Subcutaneous abdominal adipose tissue (tissue), 5 donors: ENCODE results near the gene SERTAD2.

Experiments
- H3K27ac ChIP-seq: one replicate; pipeline ENCODE4 v1.7.0; 2013; ENCODE audit warnings: low read depth, mild to moderate bottlenecking, inconsistent platforms, low read length, moderate library complexity
- H3K27me3 ChIP-seq, 5 donors: one replicate each; pipeline ENCODE4 v1.7.0; 2013; ENCODE audit warnings: low read length in 5 of 5, inconsistent platforms in 1 of 5; ENCODE audit not compliant: control insufficient read depth in 5 of 5, insufficient read depth in 4 of 5
- H3K36me3 ChIP-seq, 5 donors: one replicate each; pipeline ENCODE4 v1.7.0; 2013; ENCODE audit warnings: low read length in 5 of 5; ENCODE audit not compliant: control insufficient read depth in 5 of 5, insufficient read depth in 5 of 5
- H3K4me1 ChIP-seq, 5 donors: one replicate each; pipeline ENCODE4 v1.7.0; 2013; ENCODE audit warnings: low read length in 5 of 5, mild to moderate bottlenecking in 3 of 5, moderate library complexity in 1 of 5; ENCODE audit not compliant: control insufficient read depth in 5 of 5, insufficient read depth in 5 of 5
- H3K4me3 ChIP-seq, 5 donors: one replicate each; pipeline ENCODE4 v1.7.0; 2013; ENCODE audit warnings: low read length in 5 of 5, low read depth in 1 of 5
- H3K9ac ChIP-seq, 5 donors: one replicate each; pipeline ENCODE4 v1.7.0; 2013; ENCODE audit warnings: low read length in 5 of 5, mild to moderate bottlenecking in 4 of 5, moderate library complexity in 3 of 5
- H3K9me3 ChIP-seq, 5 donors: one replicate each; pipeline ENCODE4 v1.7.0; 2013; ENCODE audit warnings: low read length in 5 of 5; ENCODE audit not compliant: control insufficient read depth in 5 of 5
- donor health status: healthy.
- donor health status: healthy.
- donor health status: healthy.
- donor health status: healthy.
- donor health status: healthy.

SERTAD2 gene

DNA sequence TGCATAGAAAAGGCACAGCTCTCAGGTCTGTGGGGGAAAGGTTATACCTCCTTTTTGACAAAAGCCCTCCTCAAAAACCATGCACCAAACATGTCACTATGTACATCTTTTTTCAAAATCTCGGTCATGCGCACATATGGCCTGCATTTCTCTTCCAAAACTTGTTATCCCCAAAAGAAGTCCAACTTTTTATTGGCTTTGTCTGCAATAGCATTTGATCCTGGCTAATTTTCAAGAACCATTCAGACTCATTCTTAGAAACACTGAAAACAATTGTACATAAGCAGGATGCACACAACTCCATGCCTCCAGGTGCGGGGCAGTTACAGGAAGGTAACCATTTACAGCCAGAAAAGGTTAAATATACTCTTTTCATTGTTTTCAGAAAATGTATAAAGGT, 21.9 kb downstream of the SERTAD2 start:
- Histone ChIP-seq H3K4me3 (no peak overlapping the region), H3K36me3 (peaks cover 10 to 41% (median 30%) of the 10 kb centered on the region in 5 donors), H3K9me3 (no peaks in the 10 kb centered on the region), H3K9ac (no peak overlapping the region), H3K4me1 (peaks cover 4 to 50% (median 34%) of the 10 kb centered on the region in 5 donors), H3K27ac (no peak overlapping the region), H3K27me3 (no peaks in the 10 kb centered on the region)

- Histone ChIP-seq H3K9me3 (no peaks in the 10 kb centered on the region), H3K4me1 (peaks cover 4 to 43% (median 24%) of the 10 kb centered on the region in 5 donors), H3K27ac (no peak overlapping the region), H3K4me3 (no peak overlapping the region), H3K36me3 (peaks cover 10 to 32% (median 24%) of the 10 kb centered on the region in 5 donors), H3K27me3 (no peaks in the 10 kb centered on the region), H3K9ac (no peak overlapping the region)
Observed at GRCh38 chr2:64630752-64631151, 23.0 kb downstream of the SERTAD2 start.

DNA sequence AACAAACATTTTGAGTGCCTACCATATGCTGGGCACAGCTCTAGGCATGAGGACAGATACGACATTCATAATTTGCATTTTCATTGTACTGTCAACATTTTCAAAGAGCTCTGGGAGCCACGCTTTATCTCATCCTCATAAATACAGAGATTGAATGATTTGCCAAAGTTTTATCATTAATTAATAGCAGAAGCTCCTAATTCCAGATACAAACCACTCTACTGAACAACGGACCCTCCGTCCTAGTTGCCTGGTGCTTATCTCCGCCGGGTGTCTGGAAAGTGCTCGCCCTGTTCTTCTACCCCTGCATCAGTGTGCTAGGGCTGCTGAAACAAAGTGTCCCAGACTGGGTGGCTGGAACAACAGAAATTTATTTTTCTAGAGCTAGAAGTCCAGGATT, 23.8 kb downstream of the SERTAD2 start:
- Histone ChIP-seq H3K9me3 (no peaks in the 10 kb centered on the region), H3K27me3 (no peaks in the 10 kb centered on the region), H3K4me1 (peaks cover 4 to 38% (median 22%) of the 10 kb centered on the region in 5 donors), H3K9ac (no peak overlapping the region), H3K4me3 (no peak overlapping the region), H3K36me3 (peaks cover 4 to 26% (median 17%) of the 10 kb centered on the region in 5 donors), H3K27ac (no peak overlapping the region)

GRCh38 chr2:64629329-64629781, 24.4 kb downstream of the SERTAD2 start:
- Histone ChIP-seq H3K27ac (no peak overlapping the region), H3K9ac (no peak overlapping the region), H3K4me1 (peaks cover 4 to 33% (median 16%) of the 10 kb centered on the region in 5 donors), H3K4me3 (no peak overlapping the region), H3K36me3 (peaks cover 4 to 21% (median 13%) of the 10 kb centered on the region in 5 donors), H3K9me3 (no peaks in the 10 kb centered on the region), H3K27me3 (no peaks in the 10 kb centered on the region)

DNA sequence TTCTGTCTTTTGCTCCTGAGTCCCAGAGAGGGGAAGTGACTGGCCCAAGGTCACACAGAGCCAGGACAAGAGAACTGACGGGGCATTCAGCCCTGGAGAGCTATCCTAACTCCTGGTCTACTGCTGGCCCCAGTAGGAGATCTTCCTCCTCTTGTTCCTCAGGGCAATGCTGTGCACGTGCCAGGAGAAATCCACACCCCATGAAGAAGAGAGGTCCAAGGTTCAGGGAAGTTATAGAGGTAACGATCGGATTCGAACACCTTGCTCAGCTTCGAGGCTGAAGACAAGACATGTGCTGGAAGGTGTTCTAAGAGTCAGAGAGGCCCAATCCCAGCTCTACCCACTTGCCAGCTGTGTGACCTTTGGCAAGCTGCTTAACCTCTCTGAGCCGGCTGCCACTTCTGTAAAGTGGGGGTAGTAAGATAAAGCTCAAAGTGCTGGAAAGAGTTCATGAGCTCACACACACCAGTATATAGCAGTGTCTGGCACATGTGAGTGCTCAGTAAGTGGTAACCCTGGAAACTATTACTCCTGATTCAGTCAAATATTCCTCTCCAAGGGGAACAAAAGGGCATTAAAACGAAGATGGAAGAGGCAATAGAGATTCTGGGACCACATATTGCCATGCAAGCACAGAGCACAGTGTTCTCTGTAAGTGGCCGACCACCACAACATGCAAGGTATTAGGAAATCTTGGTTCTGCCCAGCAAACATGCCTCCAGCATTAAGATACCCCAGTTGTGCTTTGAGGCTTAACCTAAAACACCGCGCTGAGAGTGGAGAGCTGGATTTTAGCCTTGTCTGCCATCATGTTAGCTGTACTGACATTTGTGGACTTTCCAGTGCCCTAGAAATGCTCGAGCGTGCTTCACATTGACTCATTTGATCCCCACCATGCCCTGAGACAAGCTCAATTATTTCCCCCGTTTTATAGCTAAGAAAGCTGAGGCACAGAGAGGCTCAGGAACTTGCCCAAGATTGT, 25.6 kb downstream of the SERTAD2 start:
- no peaks in the 10 kb centered on the region for H3K27me3 ChIP-seq
- no peak overlapping the region for H3K4me3 ChIP-seq
- no peaks in the 10 kb centered on the region for H3K9me3 ChIP-seq
- H3K27ac ChIP-seq, result no peak overlapping the region
- no peak overlapping the region for H3K9ac ChIP-seq
- peaks cover 0 to 25% (median 15%) of the 10 kb centered on the region in 5 donors for H3K4me1 ChIP-seq
- peaks cover 0 to 13% (median 7%) of the 10 kb centered on the region in 5 donors for H3K36me3 ChIP-seq

GRCh38 chr2:64626963-64627760, 26.6 kb downstream of the SERTAD2 start:
- no peak overlapping the region for H3K9ac ChIP-seq
- H3K27ac ChIP-seq, result no peak overlapping the region
- no peak overlapping the region for H3K4me3 ChIP-seq
- peaks cover 0 to 9% (median 7%) of the 10 kb centered on the region in 5 donors for H3K36me3 ChIP-seq
- no peaks in the 10 kb centered on the region for H3K9me3 ChIP-seq
- peaks cover 0 to 26% (median 15%) of the 10 kb centered on the region in 5 donors for H3K4me1 ChIP-seq
- H3K27me3 ChIP-seq, result no peaks in the 10 kb centered on the region

DNA sequence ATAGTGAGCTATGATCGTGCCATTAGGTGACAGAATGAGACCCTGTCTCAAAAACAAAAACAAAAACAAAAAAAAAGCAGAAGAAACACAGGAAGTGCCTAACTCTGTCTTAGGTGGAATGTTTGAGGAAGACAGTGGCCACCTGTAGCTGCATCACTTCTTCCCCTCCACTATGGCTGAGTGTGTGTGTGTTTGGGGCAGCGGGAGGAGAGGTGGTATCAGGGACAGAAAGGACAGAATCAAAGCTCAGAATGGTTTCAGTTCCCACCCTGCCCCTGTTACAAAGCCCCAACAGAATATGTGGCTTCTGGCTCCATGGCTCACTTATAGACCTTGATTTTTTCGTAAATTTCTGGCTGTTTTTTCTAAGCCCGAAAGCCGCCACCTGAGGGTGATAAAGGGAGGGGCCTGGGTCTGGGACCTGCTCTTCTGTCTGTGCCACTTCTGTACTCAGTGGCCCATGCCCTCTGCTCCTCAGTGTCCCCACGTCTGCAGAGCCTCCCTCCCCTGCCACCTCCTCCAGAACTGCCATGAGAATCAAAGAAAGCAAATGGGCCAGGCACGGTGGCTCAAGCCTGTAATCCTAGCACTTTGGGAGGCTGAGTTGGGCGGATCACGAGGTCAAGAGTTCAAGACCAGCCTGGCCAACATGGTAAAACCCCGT, 27.4 kb downstream of the SERTAD2 start:
- Histone ChIP-seq H3K27ac (no peak overlapping the region), H3K27me3 (no peaks in the 10 kb centered on the region), H3K9me3 (no peaks in the 10 kb centered on the region)

DNA sequence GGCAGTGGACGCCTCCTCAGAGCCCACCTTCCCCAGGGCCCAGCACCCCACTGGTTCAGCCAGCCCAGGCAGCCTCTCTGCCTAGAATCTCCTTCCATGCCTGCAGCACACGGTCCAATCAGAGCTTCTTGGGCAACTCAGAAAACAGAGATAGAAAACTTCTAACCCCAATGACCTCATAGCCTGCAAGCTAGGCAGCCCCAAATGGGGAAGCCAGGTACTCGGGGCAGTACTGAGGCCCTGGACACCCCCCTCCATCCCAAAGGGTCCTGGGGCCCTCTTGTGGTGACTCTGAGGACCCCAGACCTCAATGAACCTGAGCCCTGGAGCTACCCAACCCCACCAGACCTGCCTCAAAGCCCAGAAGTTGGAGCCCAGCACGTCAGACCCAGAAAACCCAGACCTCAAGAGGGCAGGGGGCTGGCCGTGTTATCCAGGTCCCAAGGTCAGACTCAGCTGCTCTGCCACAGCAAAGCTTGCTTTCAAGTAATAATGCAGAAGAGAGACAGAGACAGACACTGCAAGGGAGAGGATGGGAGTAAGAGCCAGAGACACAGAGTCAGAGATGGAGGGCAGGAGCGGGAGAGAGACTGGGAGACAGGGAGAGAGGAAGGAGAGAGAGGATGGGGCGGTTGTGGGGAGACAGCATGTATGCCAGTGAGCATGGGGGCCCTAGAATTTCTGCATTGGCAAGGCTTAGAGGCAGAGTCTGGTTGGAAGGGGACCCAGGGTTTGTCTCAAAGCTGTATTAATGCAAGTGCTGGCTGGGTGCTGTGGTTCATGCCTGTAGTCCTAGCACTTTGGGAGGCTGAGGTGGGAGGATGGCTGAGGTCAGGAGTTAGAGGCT, 28.2 kb downstream of the SERTAD2 start:
- Histone ChIP-seq H3K9me3 (no peaks in the 10 kb centered on the region), H3K4me3 (no peak overlapping the region), H3K27ac (no peak overlapping the region), H3K9ac (no peak overlapping the region), H3K36me3 (peaks cover 0 to 1% (median 0%) of the 10 kb centered on the region in 5 donors), H3K27me3 (no peaks in the 10 kb centered on the region), H3K4me1 (peaks cover 0 to 26% (median 15%) of the 10 kb centered on the region in 5 donors)

More for the DNA sequence above, 27.4 kb downstream of the SERTAD2 start:
- Histone ChIP-seq H3K4me3 (no peak overlapping the region), H3K4me1 (peaks cover 0 to 26% (median 15%) of the 10 kb centered on the region in 5 donors), H3K9ac (no peak overlapping the region), H3K36me3 (peaks cover 0 to 9% (median 7%) of the 10 kb centered on the region in 5 donors)

DNA sequence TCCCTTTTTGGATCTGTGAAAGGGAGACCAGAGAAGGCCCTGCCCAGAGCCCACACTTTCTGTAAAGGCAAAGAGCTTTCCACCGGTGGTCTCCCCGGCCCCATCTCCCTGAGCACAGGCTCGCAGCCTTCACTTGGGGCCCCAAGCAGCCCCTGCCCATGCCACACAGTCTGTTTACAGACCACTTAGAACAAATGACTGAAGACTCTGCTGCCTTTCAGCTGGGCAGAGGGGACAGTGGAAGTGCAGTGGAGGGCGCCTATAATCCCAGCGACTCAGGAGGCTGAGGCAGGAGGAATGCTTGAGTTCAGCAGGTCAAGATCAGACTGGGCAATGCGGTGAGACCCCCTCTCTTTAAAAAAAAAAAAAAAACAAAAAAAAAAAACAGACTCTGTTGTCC, 28.9 kb downstream of the SERTAD2 start:
- no peaks in the 10 kb centered on the region for H3K27me3 ChIP-seq
- peaks cover 0 to 24% (median 15%) of the 10 kb centered on the region in 5 donors for H3K4me1 ChIP-seq
- H3K4me3 ChIP-seq, result no peak overlapping the region
- no peak overlapping the region for H3K27ac ChIP-seq
- H3K9me3 ChIP-seq, result no peaks in the 10 kb centered on the region
- no peaks in the 10 kb centered on the region for H3K36me3 ChIP-seq
- no peak overlapping the region for H3K9ac ChIP-seq
